HG03378 (cell line): ENCODE measurements around the gene SLC17A1.

ENCODE experiments used
- ATAC-seq: cut with Tn5 transposase; IDR thresholded peaks from one replicate; pipeline ENCODE4 v1.9.1; 2021; ENCODE audit warnings: mild to moderate bottlenecking, moderate library complexity; ENCODE audit not compliant: unreplicated experiment

SLC17A1 gene

GRCh38 chr6:25831532-25832306, at the start of gene SLC17A1:
TSS of gene SLC17A1 (minus strand) at chr6:25832052. CDS start at chr6:25830557, 1,495 bp downstream.
- no peak for ATAC-seq

- no peak for ATAC-seq
These were observed 48.7 kb upstream of the SLC17A1 start for GRCh38 chr6:25880601-25881000.

GRCh38 chr6:25878721-25879322, 47.0 kb upstream of the SLC17A1 start:
- ATAC-seq: no peak

GRCh38 chr6:25875926-25876602, 44.2 kb upstream of the SLC17A1 start:
- no peak for ATAC-seq

- ATAC-seq: no peak
These were observed 43.7 kb upstream of the SLC17A1 start for GRCh38 chr6:25875563-25875905.

GRCh38 chr6:25874822-25875562, 43.1 kb upstream of the SLC17A1 start:
- ATAC-seq: no peak

GRCh38 chr6:25874118-25874517, 42.3 kb upstream of the SLC17A1 start, which contains the start of gene SLC17A3:
TSS of gene SLC17A3 (minus strand) at chr6:25874243. CDS start at chr6:25868387, 5,856 bp downstream.
- ATAC-seq: no peak

GRCh38 chr6:25872814-25873213, 41.0 kb upstream of the SLC17A1 start:
- ATAC-seq: no peak

- no peak for ATAC-seq
These were observed 38.0 kb upstream of the SLC17A1 start for GRCh38 chr6:25869840-25870239.

- no peak for ATAC-seq
These were observed 36.8 kb upstream of the SLC17A1 start for GRCh38 chr6:25868436-25869183.

GRCh38 chr6:25866011-25866410, 34.2 kb upstream of the SLC17A1 start:
- ATAC-seq: no peak

- no peak for ATAC-seq
These were observed 31.5 kb upstream of the SLC17A1 start for GRCh38 chr6:25863360-25863759.

GRCh38 chr6:25862199-25862598, 30.3 kb upstream of the SLC17A1 start:
- ATAC-seq: no peak

- no peak for ATAC-seq
These were observed 20.9 kb upstream of the SLC17A1 start for GRCh38 chr6:25852756-25853155.

- ATAC-seq: no peak
These were observed 20.1 kb upstream of the SLC17A1 start for GRCh38 chr6:25851961-25852360.

- ATAC-seq: no peak
These were observed 12.7 kb upstream of the SLC17A1 start for GRCh38 chr6:25844518-25844917.

- ATAC-seq: no peak
These were observed 10.7 kb upstream of the SLC17A1 start for GRCh38 chr6:25842526-25842925.

GRCh38 chr6:25835442-25836283, 3.8 kb upstream of the SLC17A1 start:
- ATAC-seq: no peak

GRCh38 chr6:25834950-25835349, 3.1 kb upstream of the SLC17A1 start:
- ATAC-seq: no peak

- no peak for ATAC-seq
These were observed 1.3 kb upstream of the SLC17A1 start for GRCh38 chr6:25833136-25833535.
